DOHH2 (cell line): Measurements from ENCODE around the gene CSTB.
"Not testable (repeated sequence)": the region's sequence is repeated elsewhere in the genome, so short reads cannot be mapped to it uniquely, and the experiment has no call there.

Experiments used
- EZH2phosphoT487 ChIP-seq: fragments of 200-600 bp; sonication (generic); IDR thresholded peaks from 2 replicates; pipeline ENCODE4 v1.6.1; 2017; ENCODE audit warnings: borderline replicate concordance, mild to moderate bottlenecking, antibody characterized with exemption, low read length, moderate library complexity, mixed read lengths
- TF ChIP-seq, protein P1 (sequence below): fragments of 200-600 bp; sonication (generic); IDR thresholded peaks from one replicate; pipeline ENCODE4 v1.5.1; 2014; ENCODE audit warnings: antibody characterized with exemption, mild to moderate bottlenecking, low read depth, low read length; ENCODE audit not compliant: poor library complexity, severe bottlenecking

GRCh38 chr21:43822166-43822565, 46.1 kb upstream of the CSTB start:
- TF ChIP-seq, protein P1, sequence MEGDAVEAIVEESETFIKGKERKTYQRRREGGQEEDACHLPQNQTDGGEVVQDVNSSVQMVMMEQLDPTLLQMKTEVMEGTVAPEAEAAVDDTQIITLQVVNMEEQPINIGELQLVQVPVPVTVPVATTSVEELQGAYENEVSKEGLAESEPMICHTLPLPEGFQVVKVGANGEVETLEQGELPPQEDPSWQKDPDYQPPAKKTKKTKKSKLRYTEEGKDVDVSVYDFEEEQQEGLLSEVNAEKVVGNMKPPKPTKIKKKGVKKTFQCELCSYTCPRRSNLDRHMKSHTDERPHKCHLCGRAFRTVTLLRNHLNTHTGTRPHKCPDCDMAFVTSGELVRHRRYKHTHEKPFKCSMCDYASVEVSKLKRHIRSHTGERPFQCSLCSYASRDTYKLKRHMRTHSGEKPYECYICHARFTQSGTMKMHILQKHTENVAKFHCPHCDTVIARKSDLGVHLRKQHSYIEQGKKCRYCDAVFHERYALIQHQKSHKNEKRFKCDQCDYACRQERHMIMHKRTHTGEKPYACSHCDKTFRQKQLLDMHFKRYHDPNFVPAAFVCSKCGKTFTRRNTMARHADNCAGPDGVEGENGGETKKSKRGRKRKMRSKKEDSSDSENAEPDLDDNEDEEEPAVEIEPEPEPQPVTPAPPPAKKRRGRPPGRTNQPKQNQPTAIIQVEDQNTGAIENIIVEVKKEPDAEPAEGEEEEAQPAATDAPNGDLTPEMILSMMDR: not testable (repeated sequence)
- not testable (repeated sequence) for TF ChIP-seq EZH2phosphoT487
